Measurements from ENCODE around the gene ECSCR. TPM values are rescaled to one million over a fixed set of nuclear protein-coding genes. Genes with fewer than 3 reads are reported as not detected.

Gene ECSCR
- total RNA-seq, 3 donors from 2014 or later (not counting 1 experiment from before 2014, with no cell fraction given) = 0.48 TPM; not detected in 2

DNA sequence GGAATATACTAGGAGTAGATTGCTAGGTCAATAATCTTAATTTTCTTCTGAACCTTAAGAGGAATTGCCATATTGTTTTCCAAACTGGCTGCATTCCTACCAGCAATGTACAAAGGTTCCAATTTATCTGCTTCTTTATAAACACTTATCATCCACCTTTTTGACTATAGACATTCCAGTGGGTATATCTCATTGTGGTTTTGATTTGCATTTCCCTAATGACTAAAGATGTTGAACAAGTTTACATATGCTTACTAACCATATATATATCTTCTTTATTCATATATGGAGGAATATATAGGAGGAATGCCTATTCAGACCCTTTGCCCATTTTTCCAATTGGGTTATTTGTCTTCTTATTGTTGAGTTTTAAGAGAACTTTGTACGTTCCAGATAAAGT is 30.8 kb downstream of the ECSCR start:
- Mint-ChIP-seq H3K9me3 (no peaks in the 10 kb centered on the region), H3K4me3 (no peak overlapping the region), H3K27ac (no peak overlapping the region), H3K36me3 (no peaks in the 10 kb centered on the region), H3K27me3 (ENCODE audit: low read depth in 2 of 2) (no peaks in the 10 kb centered on the region), H3K4me1 (no peaks in the 10 kb centered on the region)
- H3K36me3 ChIP-seq (ENCODE audit: control insufficient read depth, insufficient read depth, low read length) = no peaks in the 10 kb centered on the region
- no peak overlapping the region for H3K4me3 ChIP-seq (ENCODE audit: low read length)
- DNase-seq = no peak
- no CpG with 5 or more reads among the region's 1 CpG for WGBS (ENCODE audit: insufficient coverage)
- no peaks in the 10 kb centered on the region for H3K9me3 ChIP-seq (ENCODE audit: control insufficient read depth, insufficient read depth, low read length)
- H3K27me3 ChIP-seq (ENCODE audit: control insufficient read depth, insufficient read depth, low read length) = no peaks in the 10 kb centered on the region
- H3K27ac ChIP-seq (ENCODE audit: low read length) = no peak overlapping the region
- TF ChIP-seq, protein P1, sequence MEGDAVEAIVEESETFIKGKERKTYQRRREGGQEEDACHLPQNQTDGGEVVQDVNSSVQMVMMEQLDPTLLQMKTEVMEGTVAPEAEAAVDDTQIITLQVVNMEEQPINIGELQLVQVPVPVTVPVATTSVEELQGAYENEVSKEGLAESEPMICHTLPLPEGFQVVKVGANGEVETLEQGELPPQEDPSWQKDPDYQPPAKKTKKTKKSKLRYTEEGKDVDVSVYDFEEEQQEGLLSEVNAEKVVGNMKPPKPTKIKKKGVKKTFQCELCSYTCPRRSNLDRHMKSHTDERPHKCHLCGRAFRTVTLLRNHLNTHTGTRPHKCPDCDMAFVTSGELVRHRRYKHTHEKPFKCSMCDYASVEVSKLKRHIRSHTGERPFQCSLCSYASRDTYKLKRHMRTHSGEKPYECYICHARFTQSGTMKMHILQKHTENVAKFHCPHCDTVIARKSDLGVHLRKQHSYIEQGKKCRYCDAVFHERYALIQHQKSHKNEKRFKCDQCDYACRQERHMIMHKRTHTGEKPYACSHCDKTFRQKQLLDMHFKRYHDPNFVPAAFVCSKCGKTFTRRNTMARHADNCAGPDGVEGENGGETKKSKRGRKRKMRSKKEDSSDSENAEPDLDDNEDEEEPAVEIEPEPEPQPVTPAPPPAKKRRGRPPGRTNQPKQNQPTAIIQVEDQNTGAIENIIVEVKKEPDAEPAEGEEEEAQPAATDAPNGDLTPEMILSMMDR (IDR thresholded peaks at IDR 0.05) = no peak
- no peaks in the 10 kb centered on the region for H3K4me1 ChIP-seq (ENCODE audit: control insufficient read depth, insufficient read depth, low read length)
- ATAC-seq = no peak
- intact Hi-C loops (cut with micrococcal nuclease) = no loop called here

DNA sequence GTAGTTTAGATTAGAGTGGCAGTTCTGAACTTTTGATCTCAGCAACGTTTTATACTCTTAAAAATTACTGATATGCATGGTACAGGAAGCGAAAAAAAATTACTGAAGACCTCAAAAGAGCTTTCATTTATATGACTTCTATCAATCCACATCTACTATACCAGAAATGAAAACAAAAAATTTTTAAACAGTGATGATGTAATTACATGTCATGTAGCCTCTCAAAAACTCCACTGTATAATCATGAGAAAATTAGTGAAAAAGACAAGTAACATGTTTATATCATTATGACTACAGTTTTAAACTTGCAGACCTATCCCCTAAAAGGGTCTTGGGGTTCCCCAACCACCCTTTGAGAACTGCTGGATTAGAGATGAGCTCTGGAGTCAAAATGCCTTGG is 32.5 kb downstream of the ECSCR start:
- H3K9me3 Mint-ChIP-seq = no peaks in the 10 kb centered on the region
- no peaks in the 10 kb centered on the region for H3K4me1 Mint-ChIP-seq
- H3K4me3 Mint-ChIP-seq = no peak overlapping the region
- peaks cover 2% of the 10 kb centered on the region for H3K36me3 Mint-ChIP-seq
- ATAC-seq = no peak
- H3K27me3 ChIP-seq (ENCODE audit: control insufficient read depth, insufficient read depth, low read length) = no peaks in the 10 kb centered on the region
- H3K27me3 Mint-ChIP-seq (ENCODE audit: low read depth in 2 of 2) = no peaks in the 10 kb centered on the region
- H3K27ac Mint-ChIP-seq = no peak overlapping the region
- intact Hi-C loops (cut with micrococcal nuclease) = no loop called here
- no peak overlapping the region for H3K4me3 ChIP-seq (ENCODE audit: low read length)
- H3K36me3 ChIP-seq (ENCODE audit: control insufficient read depth, insufficient read depth, low read length) = no peaks in the 10 kb centered on the region
- H3K9me3 ChIP-seq (ENCODE audit: control insufficient read depth, insufficient read depth, low read length) = no peaks in the 10 kb centered on the region
- TF ChIP-seq, protein P1 (IDR thresholded peaks at IDR 0.05) = no peak
- no peaks in the 10 kb centered on the region for H3K4me1 ChIP-seq (ENCODE audit: control insufficient read depth, insufficient read depth, low read length)
- H3K27ac ChIP-seq (ENCODE audit: low read length) = no peak overlapping the region
- no CpG with 5 or more reads among the region's 2 CpGs for WGBS (ENCODE audit: insufficient coverage)
- no peak for DNase-seq

DNA sequence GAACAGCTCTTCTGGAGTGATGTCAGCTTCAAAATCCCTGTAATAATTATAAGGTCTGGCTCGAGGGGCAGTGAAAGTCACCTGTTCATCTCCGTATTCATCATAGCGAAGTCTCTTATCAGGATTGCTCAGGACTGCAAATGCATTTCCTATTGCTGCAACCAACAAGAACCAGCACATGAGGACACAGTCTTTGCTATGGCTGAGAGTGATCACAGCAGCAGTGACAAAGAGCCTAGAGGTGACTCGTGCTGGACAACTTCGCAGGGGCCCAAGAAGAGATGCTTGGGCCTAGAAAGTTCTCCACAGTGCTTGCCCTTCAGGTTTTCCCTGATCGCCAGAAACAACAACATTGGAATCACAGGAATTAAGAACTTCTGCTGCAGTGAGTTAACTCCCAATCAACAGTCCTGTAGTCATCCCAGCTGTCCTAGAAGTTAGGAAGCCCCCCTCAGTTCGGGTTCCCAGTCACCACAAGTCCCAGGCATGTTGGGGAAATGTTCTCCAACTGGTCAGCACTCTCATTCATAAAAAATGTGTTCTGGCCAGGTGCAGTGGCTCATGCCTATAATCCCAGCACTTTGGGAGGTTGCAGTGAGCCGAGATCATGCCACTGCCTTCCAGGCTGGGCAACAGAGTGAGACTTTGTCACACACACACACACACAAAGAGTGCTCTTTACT is 36.2 kb downstream of the ECSCR start:
- no peaks in the 10 kb centered on the region for H3K36me3 ChIP-seq (ENCODE audit: control insufficient read depth, insufficient read depth, low read length)
- ATAC-seq = no peak
- Mint-ChIP-seq H3K4me3 (no peak overlapping the region), H3K36me3 (peaks cover 7% of the 10 kb centered on the region), H3K9me3 (no peaks in the 10 kb centered on the region), H3K27ac (no peak overlapping the region), H3K4me1 (peaks cover 6 to 7% of the 10 kb centered on the region in 2 donors), H3K27me3 (ENCODE audit: low read depth in 2 of 2) (no peaks in the 10 kb centered on the region)
- H3K27me3 ChIP-seq (ENCODE audit: control insufficient read depth, insufficient read depth, low read length) = no peaks in the 10 kb centered on the region
- no peaks in the 10 kb centered on the region for H3K9me3 ChIP-seq (ENCODE audit: control insufficient read depth, insufficient read depth, low read length)
- intact Hi-C loops (cut with micrococcal nuclease) = no loop called here
- H3K4me1 ChIP-seq (ENCODE audit: control insufficient read depth, insufficient read depth, low read length) = no peaks in the 10 kb centered on the region
- DNase-seq = no peak
- 86% methylated on average over 8 of the region's 8 CpGs for WGBS (ENCODE audit: insufficient coverage)
- TF ChIP-seq, protein P1 (IDR thresholded peaks at IDR 0.05) = no peak
- H3K4me3 ChIP-seq (ENCODE audit: low read length) = no peak overlapping the region
- no peak overlapping the region for H3K27ac ChIP-seq (ENCODE audit: low read length)

DNA sequence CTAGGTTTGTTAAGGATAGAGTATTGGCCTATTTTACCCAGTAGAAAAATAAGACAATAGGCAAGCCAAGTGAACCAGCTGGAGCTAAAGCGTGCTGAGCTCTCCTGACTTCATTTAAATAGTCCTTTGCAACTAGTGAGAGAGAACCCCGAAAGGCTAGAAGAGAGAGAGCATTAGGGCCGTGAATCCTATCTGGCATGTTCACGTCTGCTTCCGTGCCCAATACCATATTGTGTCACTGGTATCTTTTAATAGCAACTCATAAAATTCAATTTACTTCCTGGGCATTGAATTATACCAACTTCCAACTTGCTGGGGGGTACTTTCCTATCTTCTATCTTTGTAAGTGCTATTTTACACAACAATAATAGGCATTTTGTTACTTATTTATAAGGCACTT is 37.0 kb downstream of the ECSCR start:
- no peak overlapping the region for H3K4me3 ChIP-seq (ENCODE audit: low read length)
- Mint-ChIP-seq H3K36me3 (peaks cover 7% of the 10 kb centered on the region), H3K4me1 (peaks cover 6 to 7% of the 10 kb centered on the region in 2 donors), H3K9me3 (no peaks in the 10 kb centered on the region), H3K4me3 (no peak overlapping the region), H3K27me3 (ENCODE audit: low read depth in 2 of 2) (no peaks in the 10 kb centered on the region), H3K27ac (no peak overlapping the region)
- no peak for ATAC-seq
- H3K9me3 ChIP-seq (ENCODE audit: control insufficient read depth, insufficient read depth, low read length) = no peaks in the 10 kb centered on the region
- no peak for DNase-seq
- intact Hi-C loops (cut with micrococcal nuclease) = no loop called here
- TF ChIP-seq, protein P1 (IDR thresholded peaks at IDR 0.05) = no peak
- H3K4me1 ChIP-seq (ENCODE audit: control insufficient read depth, insufficient read depth, low read length) = no peaks in the 10 kb centered on the region
- H3K27me3 ChIP-seq (ENCODE audit: control insufficient read depth, insufficient read depth, low read length) = no peaks in the 10 kb centered on the region
- H3K27ac ChIP-seq (ENCODE audit: low read length) = no peak overlapping the region
- H3K36me3 ChIP-seq (ENCODE audit: control insufficient read depth, insufficient read depth, low read length) = no peaks in the 10 kb centered on the region
- 100% methylated on average over 5 of the region's 5 CpGs for WGBS (ENCODE audit: insufficient coverage)
